Erythroblast (primary cell): Measurements from ENCODE around the gene MYOZ3.

Experiments used
- DNase-seq, 2 experiments: peaks; one replicate each; lab custom pipeline; 2025; lab: John Stamatoyannopoulos, UW
- GATA1 ChIP-seq: IDR thresholded peaks from 2 replicates; pipeline ENCODE4 v1.6.1; 2011; ENCODE audit warnings: low read depth, mild to moderate bottlenecking, control low read depth, low read length, moderate library complexity
- POLR2A ChIP-seq: IDR thresholded peaks from 2 replicates; pipeline ENCODE4 v1.6.1; 2011; ENCODE audit warnings: mild to moderate bottlenecking, low read length

The MYOZ3 gene

GRCh38 chr5:150661086-150661485 is at the start of gene MYOZ3:
TSS of gene MYOZ3 (plus strand) at chr5:150661251. CDS start at chr5:150662942, 1,691 bp downstream.
- TF ChIP-seq GATA1 (no peak), POLR2A (no peak)
- DNase-seq = no peak

- TF ChIP-seq GATA1 (no peak), POLR2A (no peak)
- no peak for DNase-seq
These were observed 48.6 kb upstream of the MYOZ3 start for GRCh38 chr5:150612405-150612804.

GRCh38 chr5:150612905-150613670 is 48.0 kb upstream of the MYOZ3 start:
- DNase-seq = no peak
- no peak for TF ChIP-seq POLR2A
- TF ChIP-seq GATA1 = no peak

- TF ChIP-seq POLR2A = no peak
- no peak for TF ChIP-seq GATA1
- DNase-seq = no peak
These were observed 46.9 kb upstream of the MYOZ3 start for GRCh38 chr5:150613991-150614660.

- no peak for TF ChIP-seq GATA1
- no peak for TF ChIP-seq POLR2A
- no peak for DNase-seq
These were observed 46.4 kb upstream of the MYOZ3 start for GRCh38 chr5:150614661-150615060.

GRCh38 chr5:150615141-150615699 is 45.8 kb upstream of the MYOZ3 start:
- no peak for TF ChIP-seq POLR2A
- TF ChIP-seq GATA1 = no peak
- DNase-seq = no peak

GRCh38 chr5:150616024-150616470 is 45.0 kb upstream of the MYOZ3 start:
- peak; percentile 69 to 84 for DNase-seq
- TF ChIP-seq GATA1 (no peak), POLR2A (no peak)

GRCh38 chr5:150616506-150616905 is 44.5 kb upstream of the MYOZ3 start:
- no peak for TF ChIP-seq POLR2A
- TF ChIP-seq GATA1 = no peak
- DNase-seq = no peak

- DNase-seq = no peak
- TF ChIP-seq GATA1 = no peak
- no peak for TF ChIP-seq POLR2A
These were observed 42.9 kb upstream of the MYOZ3 start for GRCh38 chr5:150618163-150618562.

GRCh38 chr5:150618588-150619281 is 42.3 kb upstream of the MYOZ3 start:
- TF ChIP-seq GATA1 (no peak), POLR2A (no peak)
- no peak for DNase-seq

GRCh38 chr5:150619359-150620230 is 41.5 kb upstream of the MYOZ3 start:
- DNase-seq = no peak
- TF ChIP-seq POLR2A (no peak), GATA1 (no peak)

GRCh38 chr5:150621301-150621700 is 39.8 kb upstream of the MYOZ3 start:
- no peak for TF ChIP-seq POLR2A
- TF ChIP-seq GATA1 = no peak
- no peak for DNase-seq

- DNase-seq = no peak
- no peak for TF ChIP-seq POLR2A
- TF ChIP-seq GATA1 = no peak
These were observed 38.9 kb upstream of the MYOZ3 start for GRCh38 chr5:150622157-150622556.
